ENCODE results near the gene ORAI1. TPM values are rescaled to one million over a fixed set of nuclear protein-coding genes. Genes with fewer than 3 reads are reported as not detected.

Gene ORAI1
- total and polyA plus RNA-seq, 12 donors, result 1.8 to 18.1 (median 8.8) TPM

- Histone ChIP-seq H3K27me3 (no peaks in the 10 kb centered on the region), H3K4me3 (no peak overlapping the region), H3K9me3 (no peaks in the 10 kb centered on the region), H3K4me1 (peaks cover 0 to 13% (median 5%) of the 10 kb centered on the region in 9 donors), H3K27ac (no peak overlapping the region), H3K36me3 (no peaks in the 10 kb centered on the region)
- no peak for TF ChIP-seq CTCF (IDR thresholded peaks at IDR 0.05)
- no peak for DNase-seq
- 43 to 53% methylated on average over 3 of the region's 3 CpGs for WGBS, 2 donors
- ATAC-seq, result no peak
- intact Hi-C loops (cut with DNase I), result loop anchor here in 3 of 10 donors (5.0 to 10.0 kb wide), 2 partner anchors 62 to 64 kb away; partner anchors contain the start of gene ORAI1 (in 3 of the 3)
These were observed 62.6 kb downstream of the ORAI1 start for GRCh38 chr12:121688966-121689365.

GRCh38 chr12:121689430-121689829 is 63.1 kb downstream of the ORAI1 start:
- ATAC-seq (no peak), DNase-seq (no peak)
- intact Hi-C loops (cut with DNase I), result loop anchor here in 3 of 10 donors (5.0 to 10.0 kb wide), 2 partner anchors 62 to 65 kb away; partner anchors contain the start of gene ORAI1 (in 3 of the 3)
- Histone ChIP-seq H3K4me3 (no peak overlapping the region), H3K36me3 (no peaks in the 10 kb centered on the region), H3K4me1 (peaks cover 0 to 13% (median 5%) of the 10 kb centered on the region in 9 donors), H3K27me3 (no peaks in the 10 kb centered on the region), H3K9me3 (no peaks in the 10 kb centered on the region), H3K27ac (no peak overlapping the region)
- no peak for TF ChIP-seq CTCF (IDR thresholded peaks at IDR 0.05)
- 88 to 96% methylated on average over 2 of the region's 2 CpGs for WGBS, 2 donors

Other genes starting within 250 kb of the ORAI1 start
- gene RNF34, start 226.4 kb upstream of the ORAI1 start, total RNA-seq, result 10 to 100 TPM; 21.6 to 37.9 (median 24.9) TPM
- 10 to 100 TPM; 18.9 to 19.3 TPM for gene RNF34, start 226.4 kb upstream of the ORAI1 start, polyA plus RNA-seq
- gene KDM2B, start 45.5 kb upstream of the ORAI1 start, total RNA-seq, result 10 to 100 TPM in 9 of 10 donors, 1 to 10 TPM in 1; 10.0 to 18.4 (median 14.6) TPM
- gene KDM2B, start 45.5 kb upstream of the ORAI1 start, polyA plus RNA-seq, result 1 to 10 TPM; 4.8 to 9.7 TPM
- under 1 TPM in 5 of 10 donors, not detected in 5; 0.17 to 0.28 (median 0.18) TPM for gene MORN3, start 43.1 kb downstream of the ORAI1 start, total RNA-seq
- under 1 TPM; 0.15 to 0.19 TPM for gene MORN3, start 43.1 kb downstream of the ORAI1 start, polyA plus RNA-seq
- gene TMEM120B, start 86.2 kb downstream of the ORAI1 start, total RNA-seq, result 10 to 100 TPM in 2 of 10 donors, 1 to 10 TPM in 8; 5.3 to 12.3 (median 7.3) TPM
- gene TMEM120B, start 86.2 kb downstream of the ORAI1 start, polyA plus RNA-seq, result 10 to 100 TPM in 1 of 2 donors, 1 to 10 TPM in 1; 7.7 to 12.7 TPM
- 10 to 100 TPM; 19.8 to 45.6 (median 27.2) TPM for gene RHOF, start 167.2 kb downstream of the ORAI1 start, total RNA-seq
- 10 to 100 TPM; 16.5 to 16.6 TPM for gene RHOF, start 167.2 kb downstream of the ORAI1 start, polyA plus RNA-seq
- gene SETD1B, start 177.5 kb downstream of the ORAI1 start, total RNA-seq, result 10 to 100 TPM; 10.3 to 14.8 (median 11.2) TPM
- gene SETD1B, start 177.5 kb downstream of the ORAI1 start, polyA plus RNA-seq, result 10 to 100 TPM in 1 of 2 donors, 1 to 10 TPM in 1; 2.8 to 11.9 TPM
- 1 to 10 TPM in 6 of 10 donors, under 1 TPM in 4; 0.24 to 3.4 (median 1.2) TPM for gene HPD, start 232.3 kb downstream of the ORAI1 start, total RNA-seq
- gene HPD, start 232.3 kb downstream of the ORAI1 start, polyA plus RNA-seq, result 1 to 10 TPM; 1.0 to 1.3 TPM